ENCODE results near the gene PPFIA3.

DNA sequence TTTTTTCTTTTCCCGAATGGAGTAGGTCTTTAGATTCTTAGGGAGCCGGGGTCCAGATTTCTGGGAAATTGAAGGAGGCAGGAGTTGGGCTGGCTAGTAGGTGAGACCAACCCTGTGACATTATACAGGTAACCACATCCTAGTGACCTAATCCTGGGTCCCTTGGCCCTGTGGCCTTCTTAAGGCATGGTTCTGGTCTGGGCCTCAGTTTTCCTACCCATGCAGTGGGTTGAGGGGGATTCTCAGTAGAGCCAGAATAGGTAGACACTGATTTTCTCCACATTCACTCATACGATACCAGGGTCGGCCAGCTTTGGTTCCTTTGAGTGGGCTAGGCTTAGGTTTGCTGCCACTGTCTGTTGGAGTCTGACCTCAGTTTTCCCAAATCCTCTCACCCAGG, 7.2 kb downstream of the PPFIA3 start:
- TF ChIP-seq, protein P1, sequence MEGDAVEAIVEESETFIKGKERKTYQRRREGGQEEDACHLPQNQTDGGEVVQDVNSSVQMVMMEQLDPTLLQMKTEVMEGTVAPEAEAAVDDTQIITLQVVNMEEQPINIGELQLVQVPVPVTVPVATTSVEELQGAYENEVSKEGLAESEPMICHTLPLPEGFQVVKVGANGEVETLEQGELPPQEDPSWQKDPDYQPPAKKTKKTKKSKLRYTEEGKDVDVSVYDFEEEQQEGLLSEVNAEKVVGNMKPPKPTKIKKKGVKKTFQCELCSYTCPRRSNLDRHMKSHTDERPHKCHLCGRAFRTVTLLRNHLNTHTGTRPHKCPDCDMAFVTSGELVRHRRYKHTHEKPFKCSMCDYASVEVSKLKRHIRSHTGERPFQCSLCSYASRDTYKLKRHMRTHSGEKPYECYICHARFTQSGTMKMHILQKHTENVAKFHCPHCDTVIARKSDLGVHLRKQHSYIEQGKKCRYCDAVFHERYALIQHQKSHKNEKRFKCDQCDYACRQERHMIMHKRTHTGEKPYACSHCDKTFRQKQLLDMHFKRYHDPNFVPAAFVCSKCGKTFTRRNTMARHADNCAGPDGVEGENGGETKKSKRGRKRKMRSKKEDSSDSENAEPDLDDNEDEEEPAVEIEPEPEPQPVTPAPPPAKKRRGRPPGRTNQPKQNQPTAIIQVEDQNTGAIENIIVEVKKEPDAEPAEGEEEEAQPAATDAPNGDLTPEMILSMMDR (IDR thresholded peaks at IDR 0.05; ENCODE audit: low read length) = no peak
- TF ChIP-seq EZH2 (optimal IDR thresholded peaks at IDR 0.05; ENCODE audit: low read depth, low read length) = no peak
- no peak for TF ChIP-seq EZH2phosphoT487 (IDR thresholded peaks at IDR 0.05; ENCODE audit: low read length)
